HTR-8/SVneo (cell line): Measurements from ENCODE around the gene ZNF669.

Experiments
- DNase-seq: peaks from one replicate; pipeline ENCODE4 v3.0.0; 2011; ENCODE audit warnings: low spot score, mixed read lengths; ENCODE audit not compliant: insufficient read length
- FAIRE-seq: peaks from 2 replicates; lab custom pipeline; 2011; peaks lifted over from hg19 to GRCh38; lab: Jason Lieb, UNC

ZNF669 gene

GRCh38 chr1:247111700-247112478, 7.7 kb upstream of the ZNF669 start:
- DNase-seq: peak; percentile 67
- FAIRE-seq: peak; percentile 86

GRCh38 chr1:247111259-247111699, 7.1 kb upstream of the ZNF669 start:
- FAIRE-seq (no peak), DNase-seq (no peak)

GRCh38 chr1:247110627-247111258, 6.6 kb upstream of the ZNF669 start:
- FAIRE-seq (no peak), DNase-seq (no peak)

GRCh38 chr1:247107694-247108093, 3.5 kb upstream of the ZNF669 start:
- DNase-seq (no peak), FAIRE-seq (no peak)

- FAIRE-seq (no peak), DNase-seq (no peak)
Observed at GRCh38 chr1:247105966-247106365, 1.8 kb upstream of the ZNF669 start.

GRCh38 chr1:247104965-247105364, 809 bp upstream of the ZNF669 start:
- DNase-seq (no peak), FAIRE-seq (no peak)

GRCh38 chr1:247102381-247102780, 1.8 kb downstream of the ZNF669 start:
- DNase-seq (no peak), FAIRE-seq (no peak)

GRCh38 chr1:247100676-247101279, 3.4 kb downstream of the ZNF669 start:
- DNase-seq (no peak), FAIRE-seq (no peak)

- peak; percentile 23 for FAIRE-seq
- DNase-seq: no peak
Observed at GRCh38 chr1:247096958-247097357, 7.2 kb downstream of the ZNF669 start.

- FAIRE-seq: no peak
- no peak for DNase-seq
Observed at GRCh38 chr1:247096544-247096943, 7.6 kb downstream of the ZNF669 start.

- FAIRE-seq (no peak), DNase-seq (no peak)
Observed at GRCh38 chr1:247096112-247096511, 8.0 kb downstream of the ZNF669 start.

GRCh38 chr1:247090455-247090854, 13.7 kb downstream of the ZNF669 start:
- DNase-seq: no peak
- FAIRE-seq: no peak

GRCh38 chr1:247089616-247090375, 14.4 kb downstream of the ZNF669 start:
- DNase-seq (no peak), FAIRE-seq (no peak)

GRCh38 chr1:247088967-247089366, 15.2 kb downstream of the ZNF669 start:
- DNase-seq (no peak), FAIRE-seq (no peak)

- DNase-seq (no peak), FAIRE-seq (no peak)
Observed at GRCh38 chr1:247087256-247087655, 16.9 kb downstream of the ZNF669 start.

- FAIRE-seq: no peak
- no peak for DNase-seq
Observed at GRCh38 chr1:247085310-247085709, 18.8 kb downstream of the ZNF669 start.

- peak; percentile 13 for FAIRE-seq
- no peak for DNase-seq
Observed at GRCh38 chr1:247084771-247085170, 19.4 kb downstream of the ZNF669 start.

- no peak for FAIRE-seq
- no peak for DNase-seq
Observed at GRCh38 chr1:247079141-247079874, 24.8 kb downstream of the ZNF669 start.

GRCh38 chr1:247078258-247079140, 25.7 kb downstream of the ZNF669 start, which contains the start of gene ZNF670:
Gene ZNF670, minus strand, starts transcription at chr1:247078811. Its CDS starts 215 bp downstream, at chr1:247078596.
- peak; percentile 54 for FAIRE-seq
- DNase-seq: peak; percentile 98
